Epithelial cell of proximal tubule (primary cell): ENCODE results near the gene DGAT2. TPM values are rescaled to one million over a fixed set of nuclear protein-coding genes. Genes with fewer than 3 reads are reported as not detected.

Experiments used
- DNase-seq: peaks from one replicate; pipeline ENCODE4 v3.0.0-alpha.2; 2011; ENCODE audit warnings: low read depth
- H3K4me3 ChIP-seq: 2 replicates; pipeline ENCODE4 v1.5.1; 2011; ENCODE audit warnings: low read depth, mild to moderate bottlenecking, low read length
- total RNA-seq: library from RNA; depleted of rRNA; stranded (reverse); fragments of >200 nt; gene quantifications from 2 replicates; pipeline ENCODE4 v1.2.3, GENCODE V29; 2015
- TF ChIP-seq, protein P1 (sequence below): conservative IDR thresholded peaks from 2 replicates; pipeline ENCODE4 v1.5.1; 2012; ENCODE audit warnings: low read depth, mild to moderate bottlenecking, low read length

DGAT2 gene
- 1.8 and 2.0 TPM in 2 replicates for total RNA-seq

- peak within 1 kb of the TSS; percentile 58 for H3K4me3 ChIP-seq
- TF ChIP-seq, protein P1, sequence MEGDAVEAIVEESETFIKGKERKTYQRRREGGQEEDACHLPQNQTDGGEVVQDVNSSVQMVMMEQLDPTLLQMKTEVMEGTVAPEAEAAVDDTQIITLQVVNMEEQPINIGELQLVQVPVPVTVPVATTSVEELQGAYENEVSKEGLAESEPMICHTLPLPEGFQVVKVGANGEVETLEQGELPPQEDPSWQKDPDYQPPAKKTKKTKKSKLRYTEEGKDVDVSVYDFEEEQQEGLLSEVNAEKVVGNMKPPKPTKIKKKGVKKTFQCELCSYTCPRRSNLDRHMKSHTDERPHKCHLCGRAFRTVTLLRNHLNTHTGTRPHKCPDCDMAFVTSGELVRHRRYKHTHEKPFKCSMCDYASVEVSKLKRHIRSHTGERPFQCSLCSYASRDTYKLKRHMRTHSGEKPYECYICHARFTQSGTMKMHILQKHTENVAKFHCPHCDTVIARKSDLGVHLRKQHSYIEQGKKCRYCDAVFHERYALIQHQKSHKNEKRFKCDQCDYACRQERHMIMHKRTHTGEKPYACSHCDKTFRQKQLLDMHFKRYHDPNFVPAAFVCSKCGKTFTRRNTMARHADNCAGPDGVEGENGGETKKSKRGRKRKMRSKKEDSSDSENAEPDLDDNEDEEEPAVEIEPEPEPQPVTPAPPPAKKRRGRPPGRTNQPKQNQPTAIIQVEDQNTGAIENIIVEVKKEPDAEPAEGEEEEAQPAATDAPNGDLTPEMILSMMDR: peak; percentile 28
- no peak for DNase-seq
Observed at GRCh38 chr11:75768112-75768908, at the start of gene DGAT2. Gene DGAT2 (plus strand): TSS chr11:75768778. CDS start chr11:75768992, 214 bp downstream.

- H3K4me3 ChIP-seq: no peak overlapping the region
- TF ChIP-seq, protein P1: no peak
- no peak for DNase-seq
Observed at GRCh38 chr11:75719340-75720239, 49.0 kb upstream of the DGAT2 start.

DNA sequence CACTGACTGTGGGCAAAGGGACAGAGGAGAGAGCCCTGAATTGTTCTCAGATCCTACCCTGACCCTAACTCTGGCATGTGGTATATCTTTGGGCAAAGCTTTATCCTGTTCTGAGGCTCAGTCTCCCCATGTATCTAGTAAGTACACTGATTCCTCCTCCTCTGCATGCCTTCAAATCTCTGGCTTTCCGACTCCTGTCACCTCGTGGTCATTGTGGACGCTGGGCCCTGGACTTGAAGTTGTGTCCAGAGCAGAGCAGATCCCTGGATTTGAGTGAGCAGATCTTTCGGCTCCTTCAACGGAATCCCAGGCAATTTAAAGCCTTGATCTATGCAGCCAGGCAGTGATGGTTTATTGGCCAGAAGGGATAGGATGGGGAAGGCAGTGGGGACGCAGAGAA lies 47.9 kb upstream of the DGAT2 start:
- no peak for DNase-seq
- TF ChIP-seq, protein P1: no peak
- H3K4me3 ChIP-seq: no peak overlapping the region

GRCh38 chr11:75721852-75722668 lies 46.5 kb upstream of the DGAT2 start:
- TF ChIP-seq, protein P1: no peak
- DNase-seq: no peak
- H3K4me3 ChIP-seq: no peak overlapping the region

DNA sequence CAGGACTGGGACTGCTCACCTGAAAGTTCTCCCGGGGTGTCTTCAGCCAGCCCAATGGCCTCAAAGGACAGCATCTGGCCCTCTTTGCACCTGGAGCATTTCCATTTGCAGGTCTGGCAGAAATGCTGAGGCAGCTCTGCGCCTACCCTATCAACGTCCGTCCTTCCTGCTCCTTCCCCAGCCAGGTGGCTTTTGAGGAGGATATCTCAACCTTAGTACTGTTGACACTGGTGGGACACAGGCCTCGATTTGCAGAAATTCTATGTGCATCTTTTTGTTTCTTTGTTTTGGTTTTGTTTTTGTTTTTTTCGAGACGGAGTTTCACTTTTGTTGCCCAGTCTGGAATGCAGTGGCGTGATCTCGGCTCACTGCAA lies 45.9 kb upstream of the DGAT2 start:
- no peak for DNase-seq
- TF ChIP-seq, protein P1: no peak
- no peak overlapping the region for H3K4me3 ChIP-seq

- H3K4me3 ChIP-seq: no peak overlapping the region
- TF ChIP-seq, protein P1: no peak
- DNase-seq: no peak
Observed at GRCh38 chr11:75725547-75726320, 42.8 kb upstream of the DGAT2 start.
